Activated CD4-positive, alpha-beta T cell treated with anti-CD3 and anti-CD28 coated beads for 24 hours (primary cell): ENCODE data around the gene GFPT2.
"Not testable (repeated sequence)": the region's sequence is repeated elsewhere in the genome, so short reads cannot be mapped to it uniquely, and the experiment has no call there.

Experiments
- DNase-seq, 2 donors: peaks; one replicate each; pipeline ENCODE4 v3.0.0-alpha.2; 2020; ENCODE audit warnings: low read depth in 2 of 2

GFPT2 gene

DNA sequence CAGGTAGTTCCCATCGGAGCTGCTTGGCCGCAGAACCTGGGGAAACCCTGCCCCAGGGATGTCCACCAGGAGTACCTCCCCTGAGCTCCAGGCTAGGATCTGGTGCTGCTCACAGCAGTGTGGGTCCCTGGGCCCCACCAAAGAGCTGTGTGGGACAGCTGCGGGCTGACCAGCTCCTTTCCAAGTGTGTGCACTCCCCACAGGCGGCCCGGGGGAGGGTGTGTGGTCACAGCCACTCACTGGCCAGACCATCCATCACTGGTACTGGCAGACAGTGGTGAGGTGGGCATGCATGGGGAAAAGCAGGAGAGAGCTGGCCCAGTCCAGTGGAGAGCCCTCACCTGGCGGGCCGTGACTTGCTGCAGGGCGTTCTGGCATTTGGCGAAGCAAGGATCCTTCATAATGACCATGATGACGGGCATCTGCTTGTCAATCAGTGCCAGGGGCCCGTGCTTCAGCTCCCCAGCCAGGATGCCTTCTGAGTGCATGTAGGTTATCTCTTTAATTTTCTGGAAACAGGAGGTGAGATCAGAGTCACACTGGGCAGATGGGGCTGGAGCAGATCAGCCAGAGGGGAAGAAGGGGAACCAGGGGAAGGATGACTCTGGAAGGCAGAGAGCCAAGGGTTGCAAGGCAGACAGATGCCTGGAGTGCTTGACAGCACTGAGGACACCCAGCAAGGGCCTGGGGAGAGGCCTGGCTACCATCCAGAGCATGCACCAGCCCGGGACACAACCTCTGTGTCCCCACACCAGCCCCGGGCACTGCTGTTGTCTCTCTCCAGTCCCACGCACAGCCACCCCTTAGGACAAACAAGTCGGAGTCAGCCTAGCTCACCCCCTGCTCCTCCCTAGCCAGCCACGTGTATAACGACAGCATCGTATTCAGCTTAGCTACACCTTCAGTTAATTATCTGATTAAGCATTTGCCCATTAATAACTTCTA is 48.4 kb downstream of the GFPT2 start:
- no peak for DNase-seq

DNA sequence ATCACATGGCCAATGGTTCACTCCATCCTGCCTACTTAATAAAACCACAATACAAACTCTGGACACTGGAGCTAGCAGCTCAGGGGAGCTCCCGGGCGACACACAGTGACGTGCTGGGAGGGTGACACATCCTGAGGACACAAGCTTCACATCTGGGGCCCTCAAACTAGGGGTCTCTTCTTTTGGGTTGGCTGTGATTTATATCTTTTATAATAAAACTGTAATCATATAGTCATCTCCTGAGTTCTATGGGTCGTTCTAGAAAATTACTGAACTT is 49.2 kb downstream of the GFPT2 start:
- no peak for DNase-seq

DNA sequence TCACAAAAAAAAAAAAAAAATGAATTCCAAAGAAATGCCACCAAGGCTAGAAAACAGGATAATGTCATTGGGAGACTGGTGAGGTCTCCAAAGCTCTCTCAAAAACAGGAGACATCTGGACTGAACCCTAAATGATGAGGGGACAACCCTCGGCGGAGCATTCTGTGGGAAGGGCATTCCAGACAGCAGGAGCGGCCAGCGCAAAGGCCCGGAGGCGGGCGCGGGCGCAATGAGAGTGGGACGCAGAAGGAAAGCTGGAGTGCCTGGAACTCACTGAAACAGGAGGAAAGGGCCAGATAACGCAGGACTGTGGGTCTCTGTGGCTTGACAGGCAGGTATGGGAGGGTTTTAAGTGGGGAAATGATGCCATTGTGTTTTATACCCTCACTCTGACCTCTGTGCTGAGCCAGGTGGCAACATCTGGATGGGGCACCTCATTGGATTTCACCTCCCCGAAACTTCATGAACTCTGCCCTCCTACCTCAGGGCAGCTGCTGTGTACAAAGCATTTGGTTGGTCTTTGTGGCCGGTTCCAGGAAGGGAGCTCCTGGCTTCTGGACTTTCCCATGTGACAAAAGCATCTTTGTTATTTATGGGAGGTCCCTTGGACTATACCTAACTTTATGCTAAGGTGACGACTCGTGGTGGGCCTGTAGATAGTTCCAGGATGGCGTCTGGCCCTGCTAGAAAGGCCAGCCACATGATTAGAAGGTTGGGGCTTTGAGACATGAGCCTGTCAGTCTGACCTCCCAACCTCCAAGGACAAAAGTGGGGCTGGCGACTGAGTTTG is 49.7 kb downstream of the GFPT2 start:
- no peak for DNase-seq

DNA sequence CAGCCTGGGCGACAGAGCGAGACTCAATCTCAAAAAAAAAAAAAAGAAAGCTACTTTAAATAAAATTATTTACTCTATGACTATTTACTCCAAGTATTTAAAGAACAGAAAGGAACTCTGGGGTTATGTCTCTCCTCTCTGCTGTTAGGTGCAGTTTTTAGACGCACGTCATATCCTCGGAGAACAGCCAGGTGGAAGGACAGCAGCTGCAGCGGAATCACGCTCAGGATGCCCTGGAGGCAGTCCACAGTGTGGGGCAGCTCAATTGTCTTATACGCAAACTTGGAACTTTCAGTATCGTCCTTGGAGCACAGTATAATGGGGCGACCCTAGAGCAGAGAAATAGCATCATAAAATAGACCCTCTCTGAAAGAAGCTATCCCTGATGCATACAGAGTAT is 50.9 kb downstream of the GFPT2 start:
- no peak for DNase-seq

DNA sequence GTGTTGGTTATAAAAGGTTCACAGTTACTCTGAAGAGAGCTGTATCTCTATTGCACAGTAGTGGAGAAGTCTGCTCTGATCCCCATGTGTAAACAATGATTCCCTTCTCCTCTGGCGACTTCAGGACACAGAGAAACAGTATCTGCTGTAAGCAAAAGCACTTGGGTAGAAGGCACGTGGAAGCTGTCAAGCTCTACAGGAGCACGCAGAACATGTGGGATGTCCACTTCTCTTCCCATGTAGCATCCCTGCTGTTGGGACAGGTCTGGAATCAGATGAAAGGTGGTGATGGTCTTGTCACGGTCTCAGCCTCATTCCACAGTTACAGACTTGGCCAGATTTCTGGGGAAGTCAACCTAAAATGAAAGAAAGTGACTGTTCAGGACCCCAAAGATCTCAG is 51.9 kb downstream of the GFPT2 start:
- no peak for DNase-seq

DNA sequence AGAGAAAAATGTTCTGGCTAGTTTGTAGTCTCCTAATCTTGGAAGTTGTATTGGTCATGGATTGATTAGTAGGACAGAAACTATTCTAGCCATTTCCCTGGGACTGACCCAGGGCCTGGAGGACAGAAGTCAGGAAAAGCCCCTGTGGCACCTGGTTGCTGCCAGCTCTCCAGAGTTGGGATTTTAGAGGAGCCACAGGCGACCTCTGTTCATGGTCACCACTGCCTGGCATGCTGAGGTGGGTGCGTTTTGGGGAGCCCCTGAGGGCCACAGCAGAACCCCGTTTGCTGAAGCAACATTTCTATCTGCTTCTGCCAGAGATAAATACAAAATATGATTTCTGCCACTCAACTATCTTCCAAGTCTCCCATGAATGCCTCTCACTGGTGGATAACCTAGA is 53.6 kb downstream of the GFPT2 start:
- no peak for DNase-seq

DNA sequence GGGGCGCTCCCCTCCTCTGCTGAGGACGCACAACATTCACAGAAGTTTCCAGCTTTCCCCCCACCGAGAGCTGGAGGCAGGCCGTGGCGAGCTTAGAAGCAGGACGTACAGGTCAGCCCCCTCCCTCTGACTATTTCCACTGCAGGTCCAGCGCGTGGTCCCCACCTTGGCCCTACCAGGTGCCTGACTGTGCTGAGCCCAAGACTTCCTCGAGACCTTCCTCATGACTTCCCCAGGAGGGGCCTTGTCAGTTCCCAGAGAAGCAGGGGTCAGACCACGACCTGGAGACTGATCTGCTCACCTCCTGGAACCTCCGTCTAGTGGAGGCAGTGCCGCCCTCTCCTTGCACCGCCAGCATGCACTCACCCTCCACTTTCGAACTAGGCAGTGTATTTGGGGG is 54.1 kb downstream of the GFPT2 start:
- DNase-seq, result not testable (repeated sequence)

DNA sequence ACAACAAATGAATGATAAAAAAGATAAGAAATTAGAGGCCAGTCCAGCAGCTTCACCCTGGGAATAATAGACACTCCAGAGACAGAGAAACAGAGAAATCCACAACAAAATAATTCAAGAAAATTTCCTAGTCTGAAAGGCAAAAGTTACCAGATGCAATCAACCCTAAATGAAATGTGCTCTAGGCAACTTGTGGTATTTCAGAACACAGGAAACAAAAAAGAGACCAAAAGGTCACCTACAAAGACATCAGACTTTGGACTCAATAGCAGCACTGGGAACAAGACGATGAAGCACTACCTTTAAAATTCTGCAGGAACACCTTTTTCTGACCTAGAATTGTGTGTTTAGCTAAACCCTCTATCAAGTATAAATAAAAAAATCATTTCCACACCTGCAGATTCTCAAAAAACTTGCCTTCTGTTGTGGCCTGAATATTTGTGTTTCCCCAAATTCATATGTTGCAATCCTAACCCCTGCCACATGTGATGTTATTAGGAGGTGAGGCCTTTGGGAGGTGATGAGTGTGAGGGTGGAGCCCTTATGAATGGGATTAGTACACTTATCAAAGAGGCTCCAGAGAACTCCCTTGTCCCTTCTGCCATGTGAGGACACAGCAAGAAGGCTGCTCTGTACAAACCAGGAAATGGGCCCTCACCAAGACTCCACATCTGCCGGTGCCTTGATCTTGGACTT is 55.4 kb downstream of the GFPT2 start:
- DNase-seq, result no peak

DNA sequence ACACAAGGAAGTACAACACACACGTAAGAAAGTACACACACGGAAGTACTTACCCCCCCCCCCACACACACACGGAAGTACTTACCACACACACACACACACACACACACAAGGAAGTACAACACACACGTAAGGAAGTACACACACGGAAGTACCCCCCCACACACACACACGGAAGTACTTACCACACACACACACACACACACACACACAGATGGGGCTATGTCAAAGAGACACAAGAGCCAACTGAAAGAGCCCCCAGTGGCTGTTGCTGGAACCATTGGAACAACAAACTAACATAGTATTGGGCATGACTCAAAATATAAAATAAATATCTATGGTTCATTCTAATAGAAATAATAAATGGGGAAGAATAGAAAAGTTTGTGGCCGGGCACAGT is 56.4 kb downstream of the GFPT2 start:
- DNase-seq, result no peak

DNA sequence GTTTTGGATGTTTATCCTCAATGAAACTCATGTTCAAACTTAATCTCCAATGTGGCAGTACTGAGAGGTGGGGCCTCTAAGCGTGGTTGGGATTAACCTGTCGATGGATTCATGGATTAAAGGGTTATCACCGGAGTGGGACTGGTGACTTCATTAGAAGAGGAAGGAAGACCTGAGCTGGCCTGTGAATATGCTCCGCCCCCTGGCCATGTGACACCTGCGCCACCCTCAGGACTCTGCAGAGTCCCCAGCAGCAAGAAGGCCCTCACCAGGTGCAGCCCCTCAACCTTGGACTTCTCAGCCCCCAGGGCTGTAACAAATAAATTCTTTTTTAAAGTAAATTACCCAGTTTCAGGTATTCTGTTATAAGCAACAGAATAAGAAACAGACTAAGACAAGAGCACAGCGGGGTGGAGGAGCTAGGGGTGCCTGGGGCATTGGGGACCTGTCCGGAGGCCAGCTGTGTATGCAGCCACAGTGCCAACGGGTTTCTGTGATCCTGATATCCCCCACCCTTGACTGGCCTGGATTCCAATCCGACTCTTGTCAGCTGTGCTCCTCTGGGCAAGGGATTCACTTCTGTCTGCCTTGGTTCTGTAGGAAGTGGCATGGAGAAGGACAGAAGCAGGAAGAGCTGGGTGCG is 58.1 kb downstream of the GFPT2 start:
- no peak for DNase-seq

DNA sequence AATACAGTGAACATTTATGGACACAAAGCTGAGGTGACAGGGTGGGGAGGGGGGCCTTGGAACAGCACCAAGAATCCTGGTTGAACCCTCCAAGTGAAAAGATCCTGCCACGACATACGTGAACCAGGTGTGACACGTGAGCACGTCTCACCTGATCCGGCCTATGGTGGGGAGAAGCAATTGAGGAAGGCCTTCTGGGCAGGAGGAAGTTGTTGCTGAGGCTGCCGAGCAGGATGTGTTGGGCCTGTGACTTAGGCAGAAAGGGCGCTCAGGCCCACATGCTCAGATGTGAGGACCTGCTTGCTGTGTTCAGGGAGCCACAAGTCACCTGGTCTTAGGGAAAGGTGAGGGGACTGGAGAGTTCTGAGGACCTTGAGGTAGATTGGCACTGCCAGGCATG is 58.7 kb downstream of the GFPT2 start:
- no peak for DNase-seq

DNA sequence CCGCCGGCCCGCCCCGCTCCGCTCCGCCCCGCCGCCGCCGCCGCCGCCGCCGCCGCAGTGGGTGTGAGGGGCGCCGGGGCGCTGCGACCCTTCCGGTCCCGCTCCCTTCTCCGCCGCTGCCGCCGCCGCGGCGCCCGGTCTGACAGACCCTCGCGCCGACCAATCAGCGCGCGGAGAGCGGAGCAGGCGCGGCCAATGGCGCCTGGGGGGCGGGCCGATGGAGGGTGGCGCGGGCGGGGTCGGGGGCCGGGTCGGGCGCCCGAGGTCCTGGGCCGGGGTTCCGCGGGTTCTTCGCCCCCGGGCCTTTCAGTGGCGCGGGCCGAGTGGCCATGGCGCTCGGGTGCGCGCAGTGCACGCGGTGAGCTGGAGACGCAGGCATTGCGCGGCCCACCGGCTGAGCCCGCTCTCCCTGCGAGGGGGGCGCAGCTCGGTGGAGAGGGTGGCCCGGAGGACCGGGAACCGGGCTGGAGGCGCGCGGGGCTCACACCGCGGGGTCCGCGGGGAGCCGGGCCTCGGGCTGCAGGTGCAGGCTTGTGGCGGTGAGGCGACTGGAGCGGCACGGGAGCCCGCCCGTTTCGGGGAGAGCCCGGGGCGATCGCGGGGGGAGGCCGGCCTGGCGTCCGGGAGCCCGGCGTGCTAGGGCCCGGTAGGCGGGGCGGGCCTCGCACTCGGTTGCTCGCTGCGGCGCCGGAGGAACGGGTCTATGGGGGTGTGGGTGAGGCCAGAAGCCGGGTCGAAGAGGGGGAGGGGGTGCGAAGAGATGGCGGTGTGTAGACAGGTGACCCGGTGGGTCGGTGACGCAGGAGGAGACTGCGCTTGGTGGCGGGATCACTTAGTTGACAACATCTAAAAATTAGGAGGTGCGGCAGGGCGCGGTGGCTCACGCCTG is 60.9 kb downstream of the GFPT2 start, which contains the start of gene MAPK9:
Gene MAPK9, minus strand, starts transcription at position 141 of the 889 bp plus-strand sequence. CDS start 11,522 bp downstream, outside the sequence.
- peak; percentile 74 for DNase-seq

DNA sequence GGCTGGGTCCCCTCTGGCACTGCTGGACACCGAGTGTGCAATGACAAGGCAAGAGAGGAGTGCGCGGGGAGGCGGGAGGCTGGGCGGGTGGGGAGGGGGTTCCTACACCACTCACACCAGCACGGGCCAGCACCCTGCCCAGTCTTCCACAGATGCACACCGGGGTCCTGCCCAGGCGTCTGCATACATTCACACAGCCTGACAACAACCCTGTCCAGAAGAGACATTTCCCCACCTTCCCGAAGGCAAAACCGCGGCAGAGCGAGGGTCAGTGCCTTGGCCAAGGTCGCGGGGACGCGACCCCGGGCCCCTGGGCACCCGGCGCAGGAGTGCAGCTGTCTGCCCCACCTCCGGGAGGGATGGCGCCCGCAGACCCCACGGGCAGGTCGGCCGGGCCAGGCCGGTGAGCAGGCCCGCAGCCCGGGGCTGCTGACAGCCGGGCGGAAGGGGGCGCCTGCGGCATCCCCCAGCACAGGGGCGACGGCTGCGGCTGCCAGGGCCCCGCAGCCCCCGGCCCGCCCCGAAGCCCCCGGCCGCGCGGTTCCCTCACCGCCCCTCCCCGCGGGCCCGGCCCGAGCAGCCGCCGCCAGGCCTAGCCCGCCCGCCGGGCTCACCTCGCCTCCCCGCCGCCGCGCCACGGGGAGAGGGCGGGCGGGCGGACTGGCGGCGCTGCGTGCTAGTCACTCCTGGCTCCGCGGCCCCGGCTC is 61.7 kb downstream of the GFPT2 start:
- no peak for DNase-seq

DNA sequence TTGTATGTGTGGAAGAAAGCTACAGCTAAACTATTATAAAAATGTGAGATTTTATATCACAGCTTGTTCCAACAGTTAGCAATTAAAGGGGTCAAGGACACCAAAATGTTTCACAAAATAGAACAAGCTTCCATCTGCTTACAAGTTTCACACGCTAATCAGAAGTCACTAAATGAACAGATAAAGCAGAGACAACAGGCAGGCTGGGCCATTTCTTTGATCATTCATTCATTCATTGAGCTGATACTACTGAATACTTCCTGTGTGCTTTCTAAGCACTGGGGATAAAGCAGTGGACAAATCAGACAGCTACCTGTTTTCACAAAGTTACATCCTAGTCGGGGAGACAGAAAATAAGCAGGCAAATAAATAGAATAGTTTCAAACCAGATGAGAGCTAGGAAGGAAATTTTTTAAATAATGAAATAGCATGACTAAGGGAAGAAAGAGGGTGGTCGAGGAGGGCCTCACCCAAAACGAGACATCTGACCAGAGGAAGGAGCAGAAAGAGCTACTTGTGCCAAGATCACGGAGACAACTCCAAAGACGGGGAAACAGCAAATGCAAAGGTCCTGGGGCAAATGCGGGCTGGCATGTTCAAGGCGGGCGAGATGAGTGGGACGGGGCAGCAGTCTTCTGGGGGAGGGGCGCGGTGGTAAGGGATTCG is 62.4 kb downstream of the GFPT2 start:
- no peak for DNase-seq

DNA sequence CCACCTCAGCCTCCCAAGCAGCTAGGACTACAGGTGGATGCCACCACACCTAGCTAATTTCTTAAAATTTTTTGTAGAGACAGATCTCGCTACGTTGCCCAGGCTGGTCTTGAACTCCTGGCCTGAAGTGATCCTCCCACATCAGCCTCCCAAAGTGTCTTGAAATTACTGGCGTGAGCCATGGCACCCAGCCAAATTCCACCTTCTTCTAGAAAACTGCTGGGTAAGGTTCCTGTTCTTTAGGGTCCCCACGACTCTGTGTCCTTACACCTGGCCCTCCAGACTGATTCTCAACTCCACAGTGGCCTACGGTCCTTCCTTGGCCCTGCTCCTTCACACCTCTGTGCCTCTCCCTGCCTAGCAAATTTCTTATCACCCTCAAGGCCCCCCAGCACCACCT is 63.2 kb downstream of the GFPT2 start:
- DNase-seq, result no peak

DNA sequence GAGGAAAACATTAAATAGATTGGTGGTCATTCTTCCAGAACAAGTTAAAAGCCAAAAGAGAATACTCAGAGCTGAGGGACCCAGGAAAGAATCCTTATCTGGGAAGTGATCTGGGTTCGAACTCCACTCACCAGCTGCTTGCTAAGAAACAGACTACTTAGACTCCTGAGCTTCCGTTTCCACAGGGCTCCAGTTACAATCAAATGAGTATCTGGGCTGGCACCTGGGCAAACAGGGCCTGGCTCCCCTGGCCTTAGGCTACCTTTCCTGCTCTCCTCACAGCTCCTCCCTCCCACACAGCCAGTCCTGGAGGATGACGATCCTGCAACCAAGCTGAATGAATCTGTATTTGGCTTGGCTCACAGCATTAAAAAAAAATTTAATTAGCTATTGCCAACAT is 63.7 kb downstream of the GFPT2 start:
- no peak for DNase-seq

DNA sequence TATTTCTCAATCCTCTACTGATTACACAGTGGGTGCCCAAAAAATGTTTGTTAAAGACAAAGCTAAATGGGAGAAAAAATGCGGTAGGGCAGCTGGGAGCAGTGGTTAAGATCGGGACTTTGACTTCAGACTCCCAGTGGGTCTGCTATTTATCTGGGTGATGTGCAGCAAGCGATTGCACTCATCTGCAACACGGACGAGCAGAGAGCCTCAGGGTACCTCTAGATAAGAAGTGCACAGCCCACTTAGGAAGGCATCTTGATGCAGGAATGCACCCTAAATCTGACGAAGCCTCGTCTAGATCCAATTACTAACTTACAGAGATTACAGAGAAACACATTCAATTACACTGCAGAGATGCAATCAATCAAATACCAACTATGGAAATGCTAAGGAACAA is 65.3 kb downstream of the GFPT2 start:
- DNase-seq, result no peak

DNA sequence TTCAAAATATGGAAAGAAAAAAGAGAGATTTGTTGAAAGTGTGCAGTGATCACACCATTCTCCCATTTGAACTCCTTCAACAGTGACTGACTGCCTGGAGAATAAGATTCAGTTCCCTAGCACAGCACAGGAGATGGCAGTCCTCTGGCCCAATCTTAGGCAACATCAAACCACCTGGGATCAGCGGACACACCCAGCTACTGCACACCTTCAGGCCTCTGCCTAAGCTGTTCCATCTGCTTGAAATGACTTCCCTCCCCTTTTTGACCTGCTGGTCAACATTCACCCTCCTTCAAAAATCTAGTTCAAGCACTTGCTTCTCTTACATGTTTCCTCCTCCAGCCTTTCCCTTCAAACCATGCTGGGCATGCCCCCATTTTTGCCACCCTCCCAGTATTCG is 65.7 kb downstream of the GFPT2 start:
- no peak for DNase-seq

DNA sequence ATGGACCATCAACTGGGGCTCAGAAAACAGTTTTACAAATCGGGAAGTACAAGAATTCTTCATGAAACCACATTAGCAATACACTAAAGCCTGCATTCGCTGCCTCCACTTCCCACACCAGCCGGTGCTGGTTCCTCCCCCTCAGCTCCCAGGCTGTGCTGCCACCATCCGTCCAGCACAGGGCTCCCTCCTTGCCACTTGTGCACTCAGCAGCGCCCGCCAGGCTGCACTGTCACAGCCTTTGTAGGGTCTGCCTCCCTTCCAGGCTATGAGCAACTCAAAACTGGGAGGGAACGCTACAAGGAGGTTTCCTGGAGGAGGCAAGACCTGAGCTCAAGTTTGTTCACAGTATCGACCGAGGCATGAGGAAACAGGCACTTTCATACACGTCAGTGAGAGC is 69.0 kb downstream of the GFPT2 start:
- DNase-seq, result no peak
